GM12865 (cell line): ENCODE data around the gene ANKRD28.
"Not testable (repeated sequence)": the region's sequence is repeated elsewhere in the genome, so short reads cannot be mapped to it uniquely, and the experiment has no call there.

ENCODE experiments used
- DNase-seq: peaks from one replicate; pipeline ENCODE4 v3.0.0; 2010; ENCODE audit warnings: low read depth
- H3K4me3 ChIP-seq: 2 replicates; pipeline ENCODE4 v1.5.1; 2011; ENCODE audit warnings: mild to moderate bottlenecking, low read depth, low read length, control low read depth
- TF ChIP-seq, protein P1 (sequence below): IDR thresholded peaks from 2 replicates; pipeline ENCODE4 v1.5.1; 2011; ENCODE audit warnings: low read length, control low read depth, low read depth, inconsistent platforms; ENCODE audit not compliant: insufficient read depth; ENCODE audit errors: missing control alignments

The ANKRD28 gene

DNA sequence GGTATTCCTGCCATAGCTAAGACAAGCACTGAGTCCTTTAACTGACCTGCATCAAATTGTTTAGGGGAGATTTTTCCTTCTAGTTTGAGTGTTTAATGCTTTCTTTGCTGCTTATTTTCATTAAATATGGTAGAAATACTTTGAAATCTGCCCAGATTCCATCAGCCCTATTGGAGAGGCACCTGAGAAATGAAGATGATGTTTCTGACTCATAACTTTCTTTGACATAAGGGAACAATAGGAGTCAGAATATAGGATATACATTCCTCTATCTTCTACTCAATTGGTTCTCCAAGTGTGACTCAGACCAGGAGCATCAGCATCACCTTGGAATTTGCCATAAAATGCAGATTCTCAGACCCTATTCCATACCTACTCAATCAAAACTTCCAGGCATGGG is 168.8 kb downstream of the ANKRD28 start:
- no peak for DNase-seq
- TF ChIP-seq, protein P1, sequence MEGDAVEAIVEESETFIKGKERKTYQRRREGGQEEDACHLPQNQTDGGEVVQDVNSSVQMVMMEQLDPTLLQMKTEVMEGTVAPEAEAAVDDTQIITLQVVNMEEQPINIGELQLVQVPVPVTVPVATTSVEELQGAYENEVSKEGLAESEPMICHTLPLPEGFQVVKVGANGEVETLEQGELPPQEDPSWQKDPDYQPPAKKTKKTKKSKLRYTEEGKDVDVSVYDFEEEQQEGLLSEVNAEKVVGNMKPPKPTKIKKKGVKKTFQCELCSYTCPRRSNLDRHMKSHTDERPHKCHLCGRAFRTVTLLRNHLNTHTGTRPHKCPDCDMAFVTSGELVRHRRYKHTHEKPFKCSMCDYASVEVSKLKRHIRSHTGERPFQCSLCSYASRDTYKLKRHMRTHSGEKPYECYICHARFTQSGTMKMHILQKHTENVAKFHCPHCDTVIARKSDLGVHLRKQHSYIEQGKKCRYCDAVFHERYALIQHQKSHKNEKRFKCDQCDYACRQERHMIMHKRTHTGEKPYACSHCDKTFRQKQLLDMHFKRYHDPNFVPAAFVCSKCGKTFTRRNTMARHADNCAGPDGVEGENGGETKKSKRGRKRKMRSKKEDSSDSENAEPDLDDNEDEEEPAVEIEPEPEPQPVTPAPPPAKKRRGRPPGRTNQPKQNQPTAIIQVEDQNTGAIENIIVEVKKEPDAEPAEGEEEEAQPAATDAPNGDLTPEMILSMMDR, result no peak
- no peak overlapping the region for H3K4me3 ChIP-seq

DNA sequence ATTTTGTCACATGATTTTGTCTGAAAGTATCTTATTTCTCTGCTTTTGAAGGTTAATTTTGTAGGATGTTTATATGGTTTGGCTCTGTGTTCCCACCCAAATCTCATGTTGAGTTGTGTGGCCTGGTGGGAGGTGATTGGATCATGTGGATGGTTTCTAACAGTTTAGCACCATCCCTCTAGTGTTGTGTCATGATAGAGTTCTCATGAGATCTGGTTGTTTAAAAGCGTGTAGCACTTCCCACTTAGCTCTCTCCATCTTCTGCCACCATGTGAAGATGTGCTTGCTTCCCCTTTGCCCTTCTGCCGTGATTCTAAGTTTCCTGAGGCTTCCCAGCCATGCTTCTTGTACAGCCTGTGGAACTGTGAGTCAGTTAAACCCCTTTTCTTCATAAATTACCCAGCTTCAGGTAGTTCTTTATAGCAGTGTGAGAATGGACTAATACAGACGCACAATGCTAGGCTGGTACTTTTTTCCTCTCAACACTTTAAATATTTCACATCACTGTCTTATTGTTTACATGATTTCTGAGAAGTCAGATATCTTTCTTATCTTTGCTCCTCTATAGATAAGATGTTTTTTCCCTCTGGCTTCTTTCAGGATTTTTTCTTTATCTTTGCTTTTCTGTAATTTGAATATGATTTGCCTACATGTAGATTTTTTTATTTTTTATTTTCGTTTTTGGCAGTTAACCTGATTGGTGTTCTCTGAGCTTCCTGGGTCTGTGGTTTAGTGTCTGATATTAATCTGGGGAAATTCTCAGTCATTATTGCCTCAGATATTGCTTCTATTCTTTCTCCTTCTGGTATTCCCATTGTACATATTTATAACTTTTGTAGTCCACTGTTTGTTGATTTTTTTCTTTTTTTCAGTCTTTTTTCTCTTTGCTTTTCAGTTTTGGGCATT is 174.0 kb downstream of the ANKRD28 start:
- no peak for DNase-seq
- TF ChIP-seq, protein P1, result no peak

DNA sequence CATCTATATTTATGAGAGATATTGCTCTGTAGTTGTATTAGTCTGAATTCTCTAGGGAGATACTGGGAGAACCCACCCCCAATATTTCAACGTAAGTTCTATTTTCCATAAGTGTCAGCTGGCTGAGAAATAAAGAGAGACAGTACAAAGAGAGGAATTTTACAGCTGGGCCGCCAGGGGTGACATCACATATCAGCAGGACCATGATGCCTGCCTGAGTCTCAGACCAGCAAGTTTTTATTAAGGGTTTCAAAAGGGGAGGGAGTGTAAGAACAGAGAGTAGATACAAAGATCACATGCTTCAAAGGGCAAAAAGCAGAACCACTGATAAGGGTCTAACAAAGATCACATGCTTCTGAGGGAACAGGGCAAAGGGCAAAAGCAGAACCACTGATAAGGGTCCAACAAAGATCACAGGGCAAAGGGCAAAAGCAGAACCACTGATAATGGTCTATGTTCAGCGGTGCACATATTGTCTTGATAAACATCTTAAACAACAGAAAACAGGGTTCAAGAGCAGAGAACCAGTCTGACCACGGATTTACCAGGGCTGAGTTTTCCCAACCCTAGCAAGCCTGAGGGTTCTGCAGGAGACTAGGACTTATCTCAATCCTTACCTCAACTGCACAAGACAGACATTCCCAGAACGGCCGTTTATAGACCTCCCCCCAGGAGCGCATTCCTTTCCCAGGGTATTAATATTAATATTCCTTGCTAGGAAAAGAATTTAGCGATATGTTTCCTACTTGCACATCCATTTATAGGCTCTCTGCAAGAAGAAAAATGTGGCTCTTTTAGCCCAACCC is 177.9 kb downstream of the ANKRD28 start:
- not testable (repeated sequence) for DNase-seq, H3K4me3 ChIP-seq

More for the DNA sequence above, 174.0 kb downstream of the ANKRD28 start:
- H3K4me3 ChIP-seq, result no peak overlapping the region
